ENCODE data around the gene RXYLT1.
A peak's percentile ranks its signal among the peaks of the same experiment; 100 is the strongest.
"Not testable (repeated sequence)": the region's sequence is repeated elsewhere in the genome, so short reads cannot be mapped to it uniquely, and the experiment has no call there.

RXYLT1 gene

GRCh38 chr12:63821781-63822251 is 42.1 kb downstream of the RXYLT1 start:
- H3K4me3 ChIP-seq (ENCODE audit: low read depth, low read length), result peak overlapping the region; percentile 28; the same call in 1 of the 2 replicates

GRCh38 chr12:63822352-63822751 is 42.6 kb downstream of the RXYLT1 start:
- no peaks in the 10 kb centered on the region for H3K27me3 ChIP-seq (ENCODE audit: control insufficient read depth, insufficient read depth, low read length)
- H3K27ac ChIP-seq (ENCODE audit: low read depth, low read length), result no peak overlapping the region
- no peaks in the 10 kb centered on the region for H3K4me1 ChIP-seq (ENCODE audit: control insufficient read depth, insufficient read depth, low read length)
- H3K36me3 ChIP-seq (ENCODE audit: control insufficient read depth, insufficient read depth, low read length), result no peaks in the 10 kb centered on the region
- no peaks in the 10 kb centered on the region for H3K9me3 ChIP-seq (ENCODE audit: control insufficient read depth, insufficient read depth, low read depth, low read length)
- no peak overlapping the region for H3K4me3 ChIP-seq (ENCODE audit: low read depth, low read length)
- no peak overlapping the region for H3K9ac ChIP-seq (ENCODE audit: low read length)

More at GRCh38 chr12:63821781-63822251, 42.1 kb downstream of the RXYLT1 start:
- Histone ChIP-seq H3K27me3 (ENCODE audit: control insufficient read depth, insufficient read depth, low read length) (no peaks in the 10 kb centered on the region), H3K4me1 (ENCODE audit: control insufficient read depth, insufficient read depth, low read length) (no peaks in the 10 kb centered on the region), H3K9me3 (ENCODE audit: control insufficient read depth, insufficient read depth, low read depth, low read length) (no peaks in the 10 kb centered on the region), H3K36me3 (ENCODE audit: control insufficient read depth, insufficient read depth, low read length) (no peaks in the 10 kb centered on the region), H3K9ac (ENCODE audit: low read length) (no peak overlapping the region), H3K27ac (ENCODE audit: low read depth, low read length) (no peak overlapping the region)

- Histone ChIP-seq H3K27me3 (ENCODE audit: control insufficient read depth, insufficient read depth, low read length) (no peaks in the 10 kb centered on the region), H3K9me3 (ENCODE audit: control insufficient read depth, insufficient read depth, low read depth, low read length) (no peaks in the 10 kb centered on the region), H3K4me3 (ENCODE audit: low read depth, low read length) (no peak overlapping the region), H3K36me3 (ENCODE audit: control insufficient read depth, insufficient read depth, low read length) (no peaks in the 10 kb centered on the region), H3K4me1 (ENCODE audit: control insufficient read depth, insufficient read depth, low read length) (no peaks in the 10 kb centered on the region), H3K9ac (ENCODE audit: low read length) (no peak overlapping the region), H3K27ac (ENCODE audit: low read depth, low read length) (no peak overlapping the region)
These were observed 43.3 kb downstream of the RXYLT1 start for GRCh38 chr12:63823040-63823439.

GRCh38 chr12:63826006-63826585 is 46.4 kb downstream of the RXYLT1 start:
- Histone ChIP-seq H3K4me1 (ENCODE audit: control insufficient read depth, insufficient read depth, low read length) (no peaks in the 10 kb centered on the region), H3K4me3 (ENCODE audit: low read depth, low read length) (no peak overlapping the region), H3K9ac (ENCODE audit: low read length) (no peak overlapping the region)

GRCh38 chr12:63828867-63829266 is 49.2 kb downstream of the RXYLT1 start:
- H3K27ac ChIP-seq (ENCODE audit: low read depth, low read length), result no peak overlapping the region
- no peaks in the 10 kb centered on the region for H3K4me1 ChIP-seq (ENCODE audit: control insufficient read depth, insufficient read depth, low read length)
- peaks cover 6% of the 10 kb centered on the region; the same call in 1 of the 2 replicates for H3K9me3 ChIP-seq (ENCODE audit: control insufficient read depth, insufficient read depth, low read depth, low read length)
- no peak overlapping the region for H3K9ac ChIP-seq (ENCODE audit: low read length)
- H3K27me3 ChIP-seq (ENCODE audit: control insufficient read depth, insufficient read depth, low read length), result no peaks in the 10 kb centered on the region
- H3K4me3 ChIP-seq (ENCODE audit: low read depth, low read length), result no peak overlapping the region
- H3K36me3 ChIP-seq (ENCODE audit: control insufficient read depth, insufficient read depth, low read length), result no peaks in the 10 kb centered on the region

More at GRCh38 chr12:63826006-63826585, 46.4 kb downstream of the RXYLT1 start:
- Histone ChIP-seq H3K27ac (ENCODE audit: low read depth, low read length) (no peak overlapping the region), H3K36me3 (ENCODE audit: control insufficient read depth, insufficient read depth, low read length) (no peaks in the 10 kb centered on the region), H3K27me3 (ENCODE audit: control insufficient read depth, insufficient read depth, low read length) (no peaks in the 10 kb centered on the region), H3K9me3 (ENCODE audit: control insufficient read depth, insufficient read depth, low read depth, low read length) (peaks cover 6% of the 10 kb centered on the region; the same call in 1 of the 2 replicates)

GRCh38 chr12:63836046-63836445 is 56.3 kb downstream of the RXYLT1 start:
- H3K9ac ChIP-seq (ENCODE audit: low read length), result no peak overlapping the region
- no peak overlapping the region for H3K27ac ChIP-seq (ENCODE audit: low read depth, low read length)
- H3K9me3 ChIP-seq (ENCODE audit: control insufficient read depth, insufficient read depth, low read depth, low read length), result no peaks in the 10 kb centered on the region
- no peaks in the 10 kb centered on the region for H3K4me1 ChIP-seq (ENCODE audit: control insufficient read depth, insufficient read depth, low read length)
- H3K4me3 ChIP-seq (ENCODE audit: low read depth, low read length), result no peak overlapping the region
- no peaks in the 10 kb centered on the region for H3K36me3 ChIP-seq (ENCODE audit: control insufficient read depth, insufficient read depth, low read length)
- no peaks in the 10 kb centered on the region for H3K27me3 ChIP-seq (ENCODE audit: control insufficient read depth, insufficient read depth, low read length)

GRCh38 chr12:63836936-63837335 is 57.2 kb downstream of the RXYLT1 start:
- Histone ChIP-seq H3K9ac (ENCODE audit: low read length) (no peak overlapping the region), H3K4me3 (ENCODE audit: low read depth, low read length) (no peak overlapping the region), H3K9me3 (ENCODE audit: control insufficient read depth, insufficient read depth, low read depth, low read length) (no peaks in the 10 kb centered on the region), H3K36me3 (ENCODE audit: control insufficient read depth, insufficient read depth, low read length) (no peaks in the 10 kb centered on the region), H3K27ac (ENCODE audit: low read depth, low read length) (no peak overlapping the region), H3K27me3 (ENCODE audit: control insufficient read depth, insufficient read depth, low read length) (no peaks in the 10 kb centered on the region), H3K4me1 (ENCODE audit: control insufficient read depth, insufficient read depth, low read length) (no peaks in the 10 kb centered on the region)

- H3K36me3 ChIP-seq (ENCODE audit: control insufficient read depth, insufficient read depth, low read length), result no peaks in the 10 kb centered on the region
- no peak overlapping the region for H3K4me3 ChIP-seq (ENCODE audit: low read depth, low read length)
- no peaks in the 10 kb centered on the region for H3K4me1 ChIP-seq (ENCODE audit: control insufficient read depth, insufficient read depth, low read length)
- no peaks in the 10 kb centered on the region for H3K9me3 ChIP-seq (ENCODE audit: control insufficient read depth, insufficient read depth, low read depth, low read length)
- H3K27ac ChIP-seq (ENCODE audit: low read depth, low read length), result no peak overlapping the region
- no peak overlapping the region for H3K9ac ChIP-seq (ENCODE audit: low read length)
- no peaks in the 10 kb centered on the region for H3K27me3 ChIP-seq (ENCODE audit: control insufficient read depth, insufficient read depth, low read length)
These were observed 58.7 kb downstream of the RXYLT1 start for GRCh38 chr12:63838411-63838810.

GRCh38 chr12:63841011-63841410 is 61.3 kb downstream of the RXYLT1 start:
- Histone ChIP-seq H3K36me3 (ENCODE audit: control insufficient read depth, insufficient read depth, low read length) (no peaks in the 10 kb centered on the region), H3K9me3 (ENCODE audit: control insufficient read depth, insufficient read depth, low read depth, low read length) (no peaks in the 10 kb centered on the region), H3K4me1 (ENCODE audit: control insufficient read depth, insufficient read depth, low read length) (peaks cover 12% of the 10 kb centered on the region), H3K4me3 (ENCODE audit: low read depth, low read length) (no peak overlapping the region), H3K27ac (ENCODE audit: low read depth, low read length) (no peak overlapping the region), H3K9ac (ENCODE audit: low read length) (no peak overlapping the region), H3K27me3 (ENCODE audit: control insufficient read depth, insufficient read depth, low read length) (peaks cover 10% of the 10 kb centered on the region)

- Histone ChIP-seq H3K9ac (ENCODE audit: low read length) (no peak overlapping the region), H3K27ac (ENCODE audit: low read depth, low read length) (no peak overlapping the region), H3K4me3 (ENCODE audit: low read depth, low read length) (no peak overlapping the region), H3K9me3 (ENCODE audit: control insufficient read depth, insufficient read depth, low read depth, low read length) (no peaks in the 10 kb centered on the region), H3K36me3 (ENCODE audit: control insufficient read depth, insufficient read depth, low read length) (no peaks in the 10 kb centered on the region), H3K4me1 (ENCODE audit: control insufficient read depth, insufficient read depth, low read length) (peaks cover 14% of the 10 kb centered on the region), H3K27me3 (ENCODE audit: control insufficient read depth, insufficient read depth, low read length) (peaks cover 10% of the 10 kb centered on the region)
These were observed 61.9 kb downstream of the RXYLT1 start for GRCh38 chr12:63841571-63841970.

- not testable (repeated sequence) for H3K9me3 ChIP-seq (ENCODE audit: control insufficient read depth, insufficient read depth, low read depth, low read length); H3K27ac ChIP-seq (ENCODE audit: low read depth, low read length); H3K36me3 ChIP-seq (ENCODE audit: control insufficient read depth, insufficient read depth, low read length); H3K9ac ChIP-seq (ENCODE audit: low read length)
- peaks cover 10% of the 10 kb centered on the region for H3K27me3 ChIP-seq (ENCODE audit: control insufficient read depth, insufficient read depth, low read length)
- 0 out of 2 replicates have a peak overlapping the region, but pooled peaks have one; percentile 97 for H3K4me3 ChIP-seq (ENCODE audit: low read depth, low read length)
- peaks cover 14% of the 10 kb centered on the region for H3K4me1 ChIP-seq (ENCODE audit: control insufficient read depth, insufficient read depth, low read length)
These were observed 63.0 kb downstream of the RXYLT1 start for GRCh38 chr12:63842750-63843149.

All from HUES6 (cell line).